Upper lobe of left lung (tissue), 6 donors: Measurements from ENCODE around the gene SMIM29. TPM values are rescaled to one million over a fixed set of nuclear protein-coding genes. Genes with fewer than 3 reads are reported as not detected.

Source experiments
- ATAC-seq, 2 donors: fragments of 200-7000 bp; cut with Tn5 transposase; one replicate each; pipeline ENCODE4 v1.9.1; 2022; ENCODE audit warnings: mild to moderate bottlenecking in 2 of 2, moderate library complexity in 2 of 2; ENCODE audit not compliant: low FRiP score in 2 of 2
- DNase-seq, 2 donors: peaks; one replicate each; pipeline ENCODE4 v3.0.0-alpha.2; 2019 to 2020
- H3K27ac ChIP-seq, 4 donors: fragments of 200-600 bp; sonication (generic); one replicate each; pipeline ENCODE4 v1.5.1; 2016 to 2019
- H3K27me3 ChIP-seq, 4 donors: fragments of 200-600 bp; sonication (generic); one replicate each; pipeline ENCODE4 v1.5.1; 2017 to 2019
- H3K36me3 ChIP-seq, 4 donors: fragments of 200-600 bp; sonication (generic); one replicate each; pipeline ENCODE4 v1.5.1; 2016 to 2019
- H3K4me1 ChIP-seq, 4 donors: fragments of 200-600 bp; sonication (generic); one replicate each; pipeline ENCODE4 v1.5.1; 2018 to 2019
- H3K4me3 ChIP-seq, 4 donors: fragments of 200-600 bp; sonication (generic); one replicate each; pipeline ENCODE4 v1.5.1; 2017 to 2019; ENCODE audit warnings: mild to moderate bottlenecking in 2 of 4, moderate library complexity in 1 of 4
- H3K9me3 ChIP-seq, 4 donors: fragments of 200-600 bp; sonication (generic); one replicate each; pipeline ENCODE4 v1.5.1; 2018 to 2019
- EP300 ChIP-seq, 4 donors: sonication (generic); formaldehyde crosslinking; IDR thresholded peaks; one replicate each; pipeline ENCODE4 v1.5.1; 2017; ENCODE audit warnings: antibody characterized with exemption in 4 of 4, control low read depth in 2 of 4
- POLR2A ChIP-seq, 4 donors: fragments of 450-650 bp; IDR thresholded peaks; one replicate each; pipeline ENCODE4 v1.5.1; 2016 to 2017; ENCODE audit warnings: antibody characterized with exemption in 4 of 4, mild to moderate bottlenecking in 2 of 4
- POLR2AphosphoS5 ChIP-seq, 2 donors: sonication (generic); formaldehyde crosslinking; IDR thresholded peaks; one replicate each; pipeline ENCODE4 v1.5.1; 2017; ENCODE audit warnings: antibody characterized with exemption in 2 of 2
- WGBS, 2 donors: methylation state at CpG; one replicate each; pipeline ENCODE4 v1.1.5; 2017 to 2018; 5-methylcytosine and 5-hydroxymethylcytosine counted together
- total RNA-seq, 6 donors: library from RNA; depleted of rRNA in 4 of 6; stranded (reverse); fragments of >200 nt in 4 of 6; gene quantifications; one replicate each; pipeline versions ENCODE4 v1.1.0 to v1.2.1, GENCODE V29; 2016 to 2021
- TF ChIP-seq, protein P1 (sequence below), 6 experiments: fragments of 450-650 bp in 4 of 6; fragments of 200-600 bp in 2 of 6; sonication (generic) in 2 of 6; IDR thresholded peaks; one replicate each; pipeline ENCODE4 v1.5.1; 2016 to 2019; ENCODE audit warnings: antibody characterized with exemption in 6 of 6
- donor health status: DM: no; HTN: no; CAD: no; lungs with moderate emphysema.
- donor health status: DM: no; HTN: yes; CAD: no; lungs with severe emphysema.

The SMIM29 gene
- total RNA-seq, 6 donors from 2014 or later: 12.6 to 42.2 (median 34.9) TPM

DNA sequence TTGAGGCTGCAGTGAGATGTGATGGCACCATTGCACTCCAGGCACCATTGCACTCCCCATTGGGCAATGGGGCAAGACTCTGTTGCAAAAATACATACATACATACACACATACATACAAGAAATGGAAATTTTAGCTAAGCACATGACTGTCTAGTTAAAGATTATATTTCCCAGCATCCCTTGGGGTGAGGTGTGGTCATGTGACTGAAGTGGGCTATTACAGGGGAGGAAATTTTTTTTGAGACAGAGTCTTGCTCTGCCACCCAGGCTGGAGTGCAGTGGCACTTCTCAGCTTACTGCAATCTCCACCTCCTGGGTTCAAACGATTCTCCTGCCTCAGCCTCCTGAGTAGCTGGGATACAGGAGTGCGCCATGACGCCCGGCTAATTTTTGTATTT, 44.1 kb downstream of the SMIM29 start:
- TF ChIP-seq EP300 (IDR thresholded peaks at IDR 0.05) (no peak), POLR2AphosphoS5 (IDR thresholded peaks at IDR 0.05) (no peak), POLR2A (IDR thresholded peaks at IDR 0.05) (no peak)
- Histone ChIP-seq H3K4me3 (no peak overlapping the region), H3K9me3 (no peaks in the 10 kb centered on the region), H3K36me3 (no peaks in the 10 kb centered on the region), H3K27ac (no peak overlapping the region), H3K4me1 (no peaks in the 10 kb centered on the region), H3K27me3 (no peaks in the 10 kb centered on the region)
- ATAC-seq (no peak), DNase-seq (no peak)
- 98 to 100% methylated on average over 4 of the region's 4 CpGs for WGBS, 2 donors

DNA sequence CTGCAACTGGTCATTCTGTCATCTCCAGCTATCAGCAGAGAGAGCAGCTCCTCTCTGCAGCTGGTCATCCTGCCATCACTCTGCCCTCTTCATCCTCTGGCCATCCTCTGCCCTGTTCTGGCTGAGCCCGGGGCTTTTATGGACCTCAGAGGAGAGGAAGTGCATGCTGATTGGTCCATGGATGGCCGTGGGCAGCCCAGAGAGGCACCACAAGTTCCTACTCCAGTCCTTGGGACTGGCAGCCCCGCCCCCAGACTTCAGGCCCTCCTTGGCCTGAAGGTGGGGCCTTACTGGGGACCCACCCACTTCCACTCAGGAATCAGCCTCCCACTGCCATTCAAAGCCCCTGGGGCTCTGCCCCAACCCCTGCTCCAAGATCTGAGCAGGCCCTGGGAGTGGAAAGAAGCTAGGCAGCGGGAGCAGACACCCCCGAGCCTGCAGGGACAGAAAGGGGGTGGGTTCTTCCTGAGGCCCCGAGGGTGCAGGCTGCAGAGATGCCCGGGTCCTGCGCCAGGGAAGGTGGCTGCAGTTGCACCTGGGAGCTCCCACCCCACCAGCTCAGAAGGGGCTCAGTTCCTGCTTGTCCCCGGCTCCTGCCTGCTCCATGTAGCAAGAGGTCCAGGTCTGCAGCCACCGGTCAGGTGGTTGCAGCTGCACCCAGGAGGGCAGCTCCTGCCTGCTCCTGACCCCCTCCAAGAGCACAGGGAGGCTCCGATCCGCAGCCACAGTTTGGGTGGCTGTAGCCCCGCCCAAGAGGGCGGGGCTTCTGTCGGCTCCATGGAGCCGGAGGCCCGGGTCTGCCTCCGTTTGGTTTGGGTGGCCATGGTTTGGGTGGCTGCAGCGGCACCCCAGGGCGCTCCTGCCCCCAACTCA, 46.2 kb downstream of the SMIM29 start:
- DNase-seq (no peak), ATAC-seq (no peak)
- no peaks in the 10 kb centered on the region for H3K9me3 ChIP-seq
- no peak for TF ChIP-seq EP300 (IDR thresholded peaks at IDR 0.05)
- TF ChIP-seq, protein P1, sequence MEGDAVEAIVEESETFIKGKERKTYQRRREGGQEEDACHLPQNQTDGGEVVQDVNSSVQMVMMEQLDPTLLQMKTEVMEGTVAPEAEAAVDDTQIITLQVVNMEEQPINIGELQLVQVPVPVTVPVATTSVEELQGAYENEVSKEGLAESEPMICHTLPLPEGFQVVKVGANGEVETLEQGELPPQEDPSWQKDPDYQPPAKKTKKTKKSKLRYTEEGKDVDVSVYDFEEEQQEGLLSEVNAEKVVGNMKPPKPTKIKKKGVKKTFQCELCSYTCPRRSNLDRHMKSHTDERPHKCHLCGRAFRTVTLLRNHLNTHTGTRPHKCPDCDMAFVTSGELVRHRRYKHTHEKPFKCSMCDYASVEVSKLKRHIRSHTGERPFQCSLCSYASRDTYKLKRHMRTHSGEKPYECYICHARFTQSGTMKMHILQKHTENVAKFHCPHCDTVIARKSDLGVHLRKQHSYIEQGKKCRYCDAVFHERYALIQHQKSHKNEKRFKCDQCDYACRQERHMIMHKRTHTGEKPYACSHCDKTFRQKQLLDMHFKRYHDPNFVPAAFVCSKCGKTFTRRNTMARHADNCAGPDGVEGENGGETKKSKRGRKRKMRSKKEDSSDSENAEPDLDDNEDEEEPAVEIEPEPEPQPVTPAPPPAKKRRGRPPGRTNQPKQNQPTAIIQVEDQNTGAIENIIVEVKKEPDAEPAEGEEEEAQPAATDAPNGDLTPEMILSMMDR (IDR thresholded peaks at IDR 0.05): no peak
- no peak for TF ChIP-seq POLR2A (IDR thresholded peaks at IDR 0.05)
- TF ChIP-seq POLR2AphosphoS5 (IDR thresholded peaks at IDR 0.05): no peak
- H3K36me3 ChIP-seq: no peaks in the 10 kb centered on the region
- H3K4me3 ChIP-seq: no peak overlapping the region
- no peak overlapping the region for H3K27ac ChIP-seq
- H3K4me1 ChIP-seq: no peaks in the 10 kb centered on the region
- WGBS, 2 donors: 74 to 77% methylated on average over 3 to 13 of the region's 20 CpGs
- H3K27me3 ChIP-seq: no peaks in the 10 kb centered on the region

DNA sequence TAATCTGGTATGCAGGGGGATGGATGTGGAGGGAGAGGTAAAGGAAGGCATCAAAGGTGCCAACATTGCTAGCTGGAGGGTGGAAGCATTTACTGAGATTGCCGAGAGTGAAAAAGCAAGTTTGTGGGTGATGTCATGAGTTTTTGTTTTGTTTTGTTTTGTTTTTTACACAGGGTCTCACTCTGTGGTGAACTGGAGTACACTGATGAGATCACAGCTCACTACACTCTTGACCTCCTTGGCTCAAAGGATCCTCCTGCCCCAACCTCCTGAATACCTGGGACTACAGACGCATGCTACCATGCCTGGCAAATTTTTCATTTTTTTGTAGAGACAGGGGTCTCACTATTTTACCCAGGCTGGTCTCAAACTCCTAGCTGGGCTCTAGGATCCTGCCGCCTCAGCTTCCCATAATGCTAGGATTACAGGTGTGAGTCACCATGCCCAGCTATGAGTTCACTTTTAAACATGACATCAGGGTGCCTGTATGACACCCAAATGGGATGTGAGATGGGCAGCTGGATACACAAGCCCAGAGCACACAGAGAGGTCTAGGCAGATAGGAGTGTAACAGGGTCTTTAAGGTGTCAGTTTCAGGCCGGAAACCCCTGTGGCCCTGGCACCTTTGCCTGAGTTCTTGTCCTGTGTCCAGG, 47.2 kb downstream of the SMIM29 start:
- Histone ChIP-seq H3K4me1 (peaks cover 0 to 3% (median 3%) of the 10 kb centered on the region in 4 donors), H3K4me3 (no peak overlapping the region), H3K9me3 (no peaks in the 10 kb centered on the region), H3K27me3 (no peaks in the 10 kb centered on the region), H3K36me3 (no peaks in the 10 kb centered on the region), H3K27ac (no peak overlapping the region)
- WGBS, 2 donors: 86 to 92% methylated on average over 4 of the region's 4 CpGs
- DNase-seq (no peak), ATAC-seq (no peak)
- TF ChIP-seq POLR2AphosphoS5 (IDR thresholded peaks at IDR 0.05) (no peak), POLR2A (IDR thresholded peaks at IDR 0.05) (no peak)
- TF ChIP-seq, protein P1 (IDR thresholded peaks at IDR 0.05): no peak

DNA sequence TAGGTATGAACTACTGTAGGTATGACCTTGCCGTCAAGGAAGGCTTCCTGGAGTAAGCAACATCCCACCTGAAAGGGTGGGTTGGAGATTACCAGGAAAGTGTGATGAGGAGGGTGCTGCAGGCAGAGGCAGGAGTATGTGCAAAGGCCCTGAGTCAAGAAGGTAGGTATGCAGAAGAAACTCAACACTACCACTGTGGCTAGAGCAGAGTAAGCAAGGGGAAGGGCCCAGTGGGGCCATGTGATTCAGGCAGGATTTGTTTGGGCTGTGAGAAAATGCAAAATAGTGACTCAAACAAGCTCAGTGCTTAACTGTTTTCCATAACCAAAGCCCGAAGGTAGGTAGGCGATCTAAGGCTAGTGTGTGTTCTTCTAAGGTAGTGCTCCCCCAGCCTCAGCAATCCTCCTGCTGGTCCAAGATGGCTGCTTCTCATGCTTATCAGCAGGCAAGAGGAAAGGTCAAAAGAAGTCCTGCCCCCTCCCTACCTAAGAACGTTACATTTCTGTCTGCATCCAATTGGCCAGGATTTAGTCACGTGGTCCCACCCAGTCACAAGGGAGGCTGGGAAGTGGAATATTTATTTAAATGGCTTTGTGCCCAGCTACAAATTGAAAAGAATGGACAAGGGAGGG, 48.4 kb downstream of the SMIM29 start:
- 43 to 69% methylated on average over 5 of the region's 5 CpGs for WGBS, 2 donors
- no peaks in the 10 kb centered on the region for H3K27me3 ChIP-seq
- no peak for ATAC-seq
- TF ChIP-seq EP300 (IDR thresholded peaks at IDR 0.05): no peak
- TF ChIP-seq, protein P1 (IDR thresholded peaks at IDR 0.05): no peak
- TF ChIP-seq POLR2A (IDR thresholded peaks at IDR 0.05): no peak
- no peak for TF ChIP-seq POLR2AphosphoS5 (IDR thresholded peaks at IDR 0.05)
- no peak overlapping the region for H3K4me3 ChIP-seq
- DNase-seq: no peak
- H3K4me1 ChIP-seq: peaks cover 0 to 13% (median 7%) of the 10 kb centered on the region in 4 donors
- no peak overlapping the region for H3K27ac ChIP-seq
- H3K36me3 ChIP-seq: no peaks in the 10 kb centered on the region
- no peaks in the 10 kb centered on the region for H3K9me3 ChIP-seq

DNA sequence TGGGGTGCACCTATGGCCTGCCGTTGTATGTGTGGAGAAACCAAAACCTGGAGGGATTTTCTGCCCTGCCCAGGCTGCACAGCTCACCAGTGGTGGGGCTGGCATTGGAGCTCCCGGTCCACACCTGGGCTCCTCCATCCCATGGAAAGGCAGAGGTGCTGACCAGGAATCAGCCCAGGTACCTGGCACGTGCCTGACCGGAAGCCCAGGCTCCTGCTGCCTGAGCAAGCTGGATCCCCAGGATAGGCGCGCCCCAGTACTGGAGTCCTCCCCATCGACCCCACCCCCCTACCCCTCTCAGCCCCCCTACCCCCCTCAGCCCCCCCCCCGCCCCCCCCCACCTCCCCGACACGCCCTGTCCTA, 52.0 kb downstream of the SMIM29 start:
- Histone ChIP-seq H3K27me3 (no peaks in the 10 kb centered on the region), H3K4me3 (peak overlapping the region in 3 of 4 donors; percentile 40 to 70 (median 53)), H3K4me1 (peaks cover 0 to 13% (median 7%) of the 10 kb centered on the region in 4 donors), H3K36me3 (no peaks in the 10 kb centered on the region), H3K27ac (no peak overlapping the region), H3K9me3 (no peaks in the 10 kb centered on the region)
- peak in 1 of 2 donors; percentile 17 for ATAC-seq
- TF ChIP-seq POLR2AphosphoS5 (IDR thresholded peaks at IDR 0.05): no peak
- TF ChIP-seq POLR2A (IDR thresholded peaks at IDR 0.05): no peak
- TF ChIP-seq EP300 (IDR thresholded peaks at IDR 0.05): no peak
- TF ChIP-seq, protein P1 (IDR thresholded peaks at IDR 0.05): no peak
- no peak for DNase-seq
- WGBS, 2 donors: 80 to 85% methylated on average over 2 to 9 of the region's 10 CpGs
